Right ventricle myocardium inferior (tissue), 1 donor: ENCODE data around the gene EGLN1. TPM values are rescaled to one million over a fixed set of nuclear protein-coding genes. Genes with fewer than 3 reads are reported as not detected.

ENCODE experiments used
- ATAC-seq: fragments of 200-7000 bp; cut with Tn5 transposase; one replicate; pipeline ENCODE4 v1.9.1; 2020; ENCODE audit warnings: mild to moderate bottlenecking, moderate library complexity
- DNase-seq: peaks from one replicate; pipeline ENCODE4 v3.0.0; 2021; ENCODE audit errors: missing footprints
- intact Hi-C: fragments of 100-400 bp; cut with DNase I; formaldehyde crosslinking; loops from one replicate; pipeline ENCODE4 v1.11.0; 2022
- total RNA-seq: library from RNA; stranded (reverse); fragmentation: NEBNext Ultra II Directional; extraction: Animal tissue kit (Norgen Biotek cat#: 25700); gene quantifications from one replicate; pipeline ENCODE4 v1.2.1, GENCODE V29; 2021
- donor health status: DM: no; HTN: yes; CAD: no; lungs with severe emphysema.

The EGLN1 gene
- total RNA-seq, 1 donor from 2014 or later, result 86.0 TPM

DNA sequence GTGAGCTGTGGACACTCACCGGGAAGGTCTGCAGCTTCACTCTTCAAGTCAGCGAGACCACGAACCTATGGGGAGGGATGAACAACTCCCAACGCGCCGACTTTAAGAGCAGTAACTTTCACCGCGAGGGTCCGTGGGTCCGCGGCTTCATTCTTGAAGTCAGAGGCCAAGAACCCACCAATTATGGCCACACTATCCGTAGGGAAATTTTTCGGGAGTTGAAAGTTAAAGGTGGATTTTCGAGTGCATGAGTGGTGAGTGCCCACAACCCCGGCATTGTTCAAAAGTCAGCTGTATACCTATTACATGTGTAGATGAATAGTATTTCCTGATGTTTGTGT, 104.1 kb downstream of the EGLN1 start:
- intact Hi-C loops, result no loop called here
- DNase-seq, result no peak
- no peak for ATAC-seq

GRCh38 chr1:231317306-231318014, 104.6 kb downstream of the EGLN1 start:
- intact Hi-C loops, result no loop called here
- ATAC-seq, result no peak
- no peak for DNase-seq

DNA sequence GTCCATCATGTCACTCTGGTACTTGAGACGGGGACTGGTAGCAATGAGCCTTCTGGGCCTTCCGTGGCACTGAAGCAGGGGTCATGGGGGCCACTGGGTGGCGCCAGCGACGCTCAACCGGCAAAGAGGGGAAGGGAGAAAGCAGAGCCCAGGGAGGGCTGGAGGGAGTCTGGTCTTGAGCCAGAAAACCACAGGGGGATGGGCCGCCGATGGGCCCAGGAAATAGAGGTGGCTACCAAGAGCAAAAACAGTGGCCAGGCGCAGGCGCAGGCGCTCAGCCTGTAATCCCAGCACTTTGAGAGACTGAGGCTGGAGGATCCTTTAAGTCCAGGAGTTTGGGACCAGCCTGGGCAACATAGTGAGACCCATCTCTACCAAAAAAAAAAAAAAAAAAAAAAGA, 106.2 kb downstream of the EGLN1 start:
- intact Hi-C loops, result no loop called here
- ATAC-seq (no peak), DNase-seq (no peak)

Other genes starting within 250 kb of the EGLN1 start
- gene GNPAT, start 181.1 kb downstream of the EGLN1 start, total RNA-seq, result 59.1 TPM
- 11.3 TPM for gene EXOC8, start 84.4 kb downstream of the EGLN1 start, total RNA-seq
- gene SPRTN, start 84.0 kb downstream of the EGLN1 start, total RNA-seq, result 6.5 TPM
- gene TSNAX, start 106.4 kb upstream of the EGLN1 start, total RNA-seq, result 22.6 TPM
- gene DISC1, start 204.5 kb upstream of the EGLN1 start, total RNA-seq, result 3.9 TPM